Measurements from ENCODE around the gene ASXL2.
"Not testable (repeated sequence)": the region's sequence is repeated elsewhere in the genome, so short reads cannot be mapped to it uniquely, and the experiment has no call there.

Gene ASXL2

GRCh38 chr2:25845843-25846505 lies 32.3 kb downstream of the ASXL2 start:
- H3K27me3 ChIP-seq (ENCODE audit: control insufficient read depth, insufficient read depth, low read length), result no peaks in the 10 kb centered on the region
- no peak overlapping the region for H3K9ac ChIP-seq (ENCODE audit: low read length)
- no peak overlapping the region for H3K4me3 ChIP-seq (ENCODE audit: low read length)
- no peak overlapping the region for H3K27ac ChIP-seq (ENCODE audit: low read depth, low read length)
- H3K36me3 ChIP-seq (ENCODE audit: control insufficient read depth, insufficient read depth, low read length), result no peaks in the 10 kb centered on the region
- no peaks in the 10 kb centered on the region for H3K4me1 ChIP-seq (ENCODE audit: control insufficient read depth, insufficient read depth, low read length)

DNA sequence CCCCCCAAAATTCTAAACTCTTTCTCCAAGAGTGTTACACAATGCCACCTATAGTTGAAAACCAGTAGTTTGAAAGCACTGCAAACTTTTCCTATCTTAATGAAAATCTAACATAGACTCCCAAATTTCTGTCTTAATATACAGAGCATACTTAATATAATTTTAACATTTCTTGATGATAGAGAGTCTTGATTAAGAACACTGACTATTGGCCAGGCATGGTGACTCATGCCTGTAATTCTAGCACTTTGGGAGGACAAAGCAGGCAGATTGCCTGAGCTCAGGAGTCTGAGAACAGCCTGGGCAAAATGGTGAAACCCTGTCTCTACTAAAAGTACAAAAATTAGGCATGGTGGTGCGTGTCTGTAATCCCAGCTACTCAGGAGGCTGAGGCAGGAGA lies 34.2 kb downstream of the ASXL2 start:
- no peaks in the 10 kb centered on the region for H3K36me3 ChIP-seq (ENCODE audit: control insufficient read depth, insufficient read depth, low read length)
- H3K4me1 ChIP-seq (ENCODE audit: control insufficient read depth, insufficient read depth, low read length), result no peaks in the 10 kb centered on the region
- H3K27me3 ChIP-seq (ENCODE audit: control insufficient read depth, insufficient read depth, low read length), result no peaks in the 10 kb centered on the region
- no peak overlapping the region for H3K27ac ChIP-seq (ENCODE audit: low read depth, low read length)
- H3K4me3 ChIP-seq (ENCODE audit: low read length), result no peak overlapping the region
- no peak overlapping the region for H3K9ac ChIP-seq (ENCODE audit: low read length)

GRCh38 chr2:25842155-25842554 lies 36.1 kb downstream of the ASXL2 start:
- H3K27ac ChIP-seq (ENCODE audit: low read depth, low read length), result no peak overlapping the region
- H3K4me1 ChIP-seq (ENCODE audit: control insufficient read depth, insufficient read depth, low read length), result no peaks in the 10 kb centered on the region
- H3K27me3 ChIP-seq (ENCODE audit: control insufficient read depth, insufficient read depth, low read length), result no peaks in the 10 kb centered on the region
- H3K36me3 ChIP-seq (ENCODE audit: control insufficient read depth, insufficient read depth, low read length), result no peaks in the 10 kb centered on the region
- no peak overlapping the region for H3K9ac ChIP-seq (ENCODE audit: low read length)
- no peak overlapping the region for H3K4me3 ChIP-seq (ENCODE audit: low read length)

DNA sequence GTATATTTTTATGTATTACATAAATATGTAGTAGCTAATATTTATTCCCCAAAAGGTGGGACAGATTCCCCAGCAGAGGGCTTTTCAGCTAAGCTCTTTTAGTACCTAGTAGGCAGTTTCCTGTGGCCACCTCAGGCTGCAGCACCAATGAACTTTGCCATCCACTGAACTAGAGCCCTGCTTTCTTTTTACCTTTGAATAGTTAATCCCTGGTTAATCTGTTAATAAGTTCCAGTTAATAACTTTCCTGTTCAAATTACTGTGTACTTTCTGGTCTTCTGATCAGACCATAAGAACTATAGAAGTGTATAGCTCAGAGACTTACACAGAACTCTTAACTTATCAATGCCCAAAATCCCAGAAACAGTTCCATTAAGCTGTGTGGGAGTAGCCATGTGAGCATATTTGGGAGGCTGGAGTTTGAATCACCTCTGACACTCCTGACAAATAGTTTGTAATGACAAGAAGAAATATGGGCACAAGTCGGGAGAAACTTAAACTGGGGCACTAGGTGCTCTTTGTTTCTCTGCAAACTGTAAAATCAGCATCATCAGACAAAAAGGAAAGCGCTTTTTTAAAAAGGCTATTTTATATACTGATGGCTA lies 40.0 kb downstream of the ASXL2 start:
- H3K36me3 ChIP-seq (ENCODE audit: control insufficient read depth, insufficient read depth, low read length), result no peaks in the 10 kb centered on the region

DNA sequence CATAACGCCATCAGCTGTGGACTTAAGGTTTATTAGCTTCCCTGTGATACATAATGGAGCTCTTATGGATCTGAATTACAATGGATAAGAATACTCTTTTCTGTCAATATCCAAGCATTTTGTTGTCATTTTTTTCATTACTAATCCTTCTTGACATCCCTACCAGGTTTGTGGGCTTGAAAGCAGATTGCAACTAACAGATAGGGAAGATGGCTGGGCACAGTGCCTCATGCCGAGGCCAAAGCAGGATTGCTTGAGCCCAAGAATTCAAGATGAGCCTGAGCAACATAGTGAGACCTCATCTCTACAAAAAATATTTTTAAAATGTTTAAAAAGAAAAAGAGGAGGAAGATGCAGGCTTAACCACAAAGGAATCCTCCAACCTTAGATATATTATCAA lies 42.4 kb downstream of the ASXL2 start:
- Histone ChIP-seq H3K27me3 (ENCODE audit: control insufficient read depth, insufficient read depth, low read length) (no peaks in the 10 kb centered on the region), H3K9ac (ENCODE audit: low read length) (no peak overlapping the region), H3K4me3 (ENCODE audit: low read length) (no peak overlapping the region), H3K36me3 (ENCODE audit: control insufficient read depth, insufficient read depth, low read length) (peaks cover 4% of the 10 kb centered on the region), H3K4me1 (ENCODE audit: control insufficient read depth, insufficient read depth, low read length) (no peaks in the 10 kb centered on the region), H3K27ac (ENCODE audit: low read depth, low read length) (no peak overlapping the region)

More for the DNA sequence above, 40.0 kb downstream of the ASXL2 start:
- Histone ChIP-seq H3K27me3 (ENCODE audit: control insufficient read depth, insufficient read depth, low read length) (no peaks in the 10 kb centered on the region), H3K4me1 (ENCODE audit: control insufficient read depth, insufficient read depth, low read length) (no peaks in the 10 kb centered on the region), H3K9ac (ENCODE audit: low read length) (no peak overlapping the region), H3K4me3 (ENCODE audit: low read length) (no peak overlapping the region), H3K27ac (ENCODE audit: low read depth, low read length) (no peak overlapping the region)

DNA sequence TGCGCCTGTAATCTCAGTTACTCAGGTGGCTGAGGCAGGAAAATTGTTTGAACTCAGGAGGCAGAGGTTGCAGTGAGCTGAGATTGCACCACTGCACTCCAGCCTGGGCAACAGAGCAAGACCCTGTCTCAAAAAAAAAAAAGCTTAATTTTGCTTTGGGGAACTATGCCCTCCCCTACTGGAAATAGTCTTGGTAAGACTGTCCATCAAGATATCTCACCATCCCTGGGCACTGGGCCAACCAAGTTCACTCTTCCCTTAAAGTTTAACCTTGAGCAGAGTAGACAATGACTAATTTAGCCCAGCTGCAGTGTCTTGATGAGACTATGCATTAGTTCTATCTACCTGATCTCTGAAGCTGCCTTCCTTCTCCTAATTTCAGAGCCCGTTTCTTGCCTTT lies 44.7 kb downstream of the ASXL2 start:
- no peak overlapping the region for H3K4me3 ChIP-seq (ENCODE audit: low read length)

GRCh38 chr2:25832897-25833296 lies 45.4 kb downstream of the ASXL2 start:
- no peak overlapping the region for H3K4me3 ChIP-seq (ENCODE audit: low read length)
- no peaks in the 10 kb centered on the region for H3K27me3 ChIP-seq (ENCODE audit: control insufficient read depth, insufficient read depth, low read length)
- H3K4me1 ChIP-seq (ENCODE audit: control insufficient read depth, insufficient read depth, low read length), result no peaks in the 10 kb centered on the region
- H3K36me3 ChIP-seq (ENCODE audit: control insufficient read depth, insufficient read depth, low read length), result peaks cover 4% of the 10 kb centered on the region
- no peak overlapping the region for H3K9ac ChIP-seq (ENCODE audit: low read length)
- no peak overlapping the region for H3K27ac ChIP-seq (ENCODE audit: low read depth, low read length)

More for the DNA sequence above, 44.7 kb downstream of the ASXL2 start:
- H3K27me3 ChIP-seq (ENCODE audit: control insufficient read depth, insufficient read depth, low read length), result no peaks in the 10 kb centered on the region
- no peak overlapping the region for H3K9ac ChIP-seq (ENCODE audit: low read length)
- peaks cover 4% of the 10 kb centered on the region for H3K36me3 ChIP-seq (ENCODE audit: control insufficient read depth, insufficient read depth, low read length)
- no peaks in the 10 kb centered on the region for H3K4me1 ChIP-seq (ENCODE audit: control insufficient read depth, insufficient read depth, low read length)
- no peak overlapping the region for H3K27ac ChIP-seq (ENCODE audit: low read depth, low read length)

GRCh38 chr2:25831746-25832449 lies 46.4 kb downstream of the ASXL2 start:
- Histone ChIP-seq H3K4me1 (ENCODE audit: control insufficient read depth, insufficient read depth, low read length) (no peaks in the 10 kb centered on the region), H3K4me3 (ENCODE audit: low read length) (no peak overlapping the region), H3K27ac (ENCODE audit: low read depth, low read length) (no peak overlapping the region), H3K9ac (ENCODE audit: low read length) (no peak overlapping the region), H3K27me3 (ENCODE audit: control insufficient read depth, insufficient read depth, low read length) (no peaks in the 10 kb centered on the region), H3K36me3 (ENCODE audit: control insufficient read depth, insufficient read depth, low read length) (peaks cover 4% of the 10 kb centered on the region)

DNA sequence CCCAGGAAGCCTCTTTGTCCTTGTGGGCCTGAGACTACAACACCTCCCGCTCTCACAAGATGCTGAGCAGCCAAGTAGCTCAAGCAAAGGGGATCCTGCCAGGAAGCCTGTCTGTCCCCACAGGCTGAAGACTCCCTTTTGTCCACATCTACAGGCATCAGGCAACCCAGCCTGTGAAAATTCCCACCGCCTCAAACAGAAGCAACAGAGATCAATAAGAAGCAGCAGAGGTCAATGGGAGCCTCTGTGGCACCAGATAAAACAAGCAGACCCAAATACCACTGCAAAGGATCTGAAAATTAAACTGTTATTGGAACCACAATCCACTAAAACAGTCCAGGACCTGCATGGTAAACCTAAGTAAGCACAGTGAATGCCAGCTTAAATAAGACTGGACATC lies 48.5 kb downstream of the ASXL2 start:
- no peak overlapping the region for H3K27ac ChIP-seq (ENCODE audit: low read depth, low read length)

DNA sequence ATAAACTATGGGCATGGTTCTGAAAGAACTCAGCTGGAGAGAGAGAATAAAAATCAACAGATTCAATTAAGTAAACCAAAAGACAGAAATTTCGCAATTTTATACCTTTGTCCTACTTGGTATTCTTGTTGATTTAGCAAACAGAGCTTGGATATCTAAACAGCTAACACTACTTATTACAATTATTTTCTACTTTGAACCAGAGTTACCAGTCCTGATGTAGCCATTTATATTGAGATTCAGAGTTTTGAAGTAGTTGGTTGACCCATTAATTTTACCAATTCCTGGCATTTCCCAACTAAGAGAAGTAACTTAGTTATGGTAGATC lies 48.9 kb downstream of the ASXL2 start:
- Histone ChIP-seq H3K4me1 (ENCODE audit: control insufficient read depth, insufficient read depth, low read length) (no peaks in the 10 kb centered on the region), H3K27me3 (ENCODE audit: control insufficient read depth, insufficient read depth, low read length) (no peaks in the 10 kb centered on the region), H3K9ac (ENCODE audit: low read length) (no peak overlapping the region), H3K27ac (ENCODE audit: low read depth, low read length) (no peak overlapping the region), H3K4me3 (ENCODE audit: low read length) (no peak overlapping the region), H3K36me3 (ENCODE audit: control insufficient read depth, insufficient read depth, low read length) (peaks cover 4% of the 10 kb centered on the region)

More for the DNA sequence above, 48.5 kb downstream of the ASXL2 start:
- Histone ChIP-seq H3K27me3 (ENCODE audit: control insufficient read depth, insufficient read depth, low read length) (no peaks in the 10 kb centered on the region), H3K4me1 (ENCODE audit: control insufficient read depth, insufficient read depth, low read length) (no peaks in the 10 kb centered on the region), H3K9ac (ENCODE audit: low read length) (no peak overlapping the region), H3K36me3 (ENCODE audit: control insufficient read depth, insufficient read depth, low read length) (peaks cover 4% of the 10 kb centered on the region), H3K4me3 (ENCODE audit: low read length) (no peak overlapping the region)

DNA sequence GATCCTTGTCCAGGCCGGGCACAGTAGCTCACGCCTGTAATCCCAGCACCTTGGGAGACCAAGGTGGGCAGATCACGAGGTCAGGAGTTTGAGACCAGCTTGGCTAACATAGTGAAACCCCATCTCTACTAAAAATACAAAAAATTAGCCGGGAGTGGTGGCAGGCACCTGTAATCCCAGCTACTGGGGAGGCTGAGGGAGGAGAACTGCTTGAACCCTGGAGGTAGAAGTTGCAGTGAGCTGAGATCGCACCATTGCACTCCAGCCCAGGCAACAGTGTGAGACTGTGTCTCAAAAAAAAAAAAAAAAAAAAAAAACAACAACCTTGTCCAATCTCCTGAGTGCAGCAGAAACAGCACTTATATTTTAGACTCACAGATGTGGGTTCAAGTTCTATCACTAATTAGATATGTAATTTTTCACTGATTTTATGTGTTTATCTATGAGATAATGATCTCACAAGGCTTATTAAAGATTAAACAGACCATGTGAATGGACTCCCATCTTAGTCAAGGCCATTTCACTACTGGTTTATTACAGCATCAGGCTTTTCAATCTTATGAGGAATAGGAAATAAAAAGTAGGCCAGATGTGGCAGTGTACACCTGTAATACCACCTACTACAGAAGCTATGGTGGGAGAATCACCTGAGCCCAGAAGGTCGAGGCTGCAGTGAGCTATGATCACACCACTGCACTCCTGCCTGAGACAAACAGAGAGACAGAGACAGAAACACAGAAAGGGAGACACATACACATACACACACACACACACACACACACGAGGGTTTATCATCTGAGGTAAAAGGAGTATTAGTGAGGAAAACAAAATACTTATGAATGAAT lies 49.5 kb downstream of the ASXL2 start:
- not testable (repeated sequence) for H3K36me3 ChIP-seq (ENCODE audit: control insufficient read depth, insufficient read depth, low read length); H3K4me3 ChIP-seq (ENCODE audit: low read length); H3K27me3 ChIP-seq (ENCODE audit: control insufficient read depth, insufficient read depth, low read length); H3K4me1 ChIP-seq (ENCODE audit: control insufficient read depth, insufficient read depth, low read length); H3K9ac ChIP-seq (ENCODE audit: low read length); H3K27ac ChIP-seq (ENCODE audit: low read depth, low read length)

DNA sequence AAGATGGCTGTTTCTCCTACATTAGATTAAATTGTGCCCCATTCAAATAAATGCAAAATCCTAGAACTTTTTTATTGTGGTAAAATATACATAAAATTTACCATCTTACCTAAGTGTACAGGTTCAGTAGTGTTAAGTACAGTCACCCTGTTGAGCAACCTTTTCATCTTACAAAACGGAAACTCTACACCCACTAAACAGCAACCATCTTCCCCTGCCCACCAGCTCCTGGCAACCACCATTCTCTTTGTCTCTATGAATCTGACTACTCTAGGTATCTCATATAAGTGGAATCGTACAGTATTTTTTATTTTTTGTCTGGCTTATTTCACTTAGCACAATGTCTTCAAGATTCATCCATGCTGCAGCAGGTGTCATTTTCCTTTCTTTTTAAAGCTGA lies 53.0 kb downstream of the ASXL2 start:
- no peak overlapping the region for H3K4me3 ChIP-seq (ENCODE audit: low read length)
- no peaks in the 10 kb centered on the region for H3K4me1 ChIP-seq (ENCODE audit: control insufficient read depth, insufficient read depth, low read length)
- H3K27ac ChIP-seq (ENCODE audit: low read depth, low read length), result no peak overlapping the region
- H3K27me3 ChIP-seq (ENCODE audit: control insufficient read depth, insufficient read depth, low read length), result no peaks in the 10 kb centered on the region
- H3K9ac ChIP-seq (ENCODE audit: low read length), result no peak overlapping the region
- H3K36me3 ChIP-seq (ENCODE audit: control insufficient read depth, insufficient read depth, low read length), result no peaks in the 10 kb centered on the region
